ENCODE data around the gene PUM2. TPM values are rescaled to one million over a fixed set of nuclear protein-coding genes. Genes with fewer than 3 reads are reported as not detected.

Gene PUM2
- total RNA-seq, 1 experiment from 2014 or later, result 117 TPM

- ChIA-PET POLR2A (interaction anchor here (1.0 to 2.4 kb wide), 2 partner anchors 94 to 156 kb away, joined by 3 to 12 read pairs; partner anchors contain the start of gene RHOB), CTCF (interaction anchor here (1.2 kb wide), 1 partner anchor 25 kb away, joined by 3 read pairs; no protein-coding TSS in a partner anchor)
- Mint-ChIP-seq H3K27me3 (ENCODE audit: insufficient read depth, unreplicated experiment) (no peaks in the 10 kb centered on the region), H3K4me3 (ENCODE audit: unreplicated experiment) (no peak overlapping the region), H3K9me3 (ENCODE audit: unreplicated experiment) (no peaks in the 10 kb centered on the region), H3K27ac (ENCODE audit: unreplicated experiment) (no peak overlapping the region), H3K4me1 (ENCODE audit: low read depth, unreplicated experiment) (no peaks in the 10 kb centered on the region), H3K36me3 (ENCODE audit: insufficient read depth, unreplicated experiment) (peaks cover 6% of the 10 kb centered on the region)
- no TSS peak for BruUV-seq (replicated peaks)
- Histone ChIP-seq H3K27me3 (replicated peaks; ENCODE audit: control insufficient read depth, insufficient read depth, low read length) (no peaks in the 10 kb centered on the region), H3K9me3 (no peaks in the 10 kb centered on the region), H3K36me3 (ENCODE audit: control insufficient read depth, insufficient read depth, low read length) (no peaks in the 10 kb centered on the region), H3K4me3 (ENCODE audit: low read depth, low read length) (peak overlapping the region; percentile 70; the same call in 1 of the 2 replicates), H3K4me1 (peaks cover 32% of the 10 kb centered on the region)
- intact Hi-C loops (cut with micrococcal nuclease; ENCODE audit: unreplicated experiment), result no loop called here
- no peak for DNase-seq
- TF ChIP-seq, protein P1, sequence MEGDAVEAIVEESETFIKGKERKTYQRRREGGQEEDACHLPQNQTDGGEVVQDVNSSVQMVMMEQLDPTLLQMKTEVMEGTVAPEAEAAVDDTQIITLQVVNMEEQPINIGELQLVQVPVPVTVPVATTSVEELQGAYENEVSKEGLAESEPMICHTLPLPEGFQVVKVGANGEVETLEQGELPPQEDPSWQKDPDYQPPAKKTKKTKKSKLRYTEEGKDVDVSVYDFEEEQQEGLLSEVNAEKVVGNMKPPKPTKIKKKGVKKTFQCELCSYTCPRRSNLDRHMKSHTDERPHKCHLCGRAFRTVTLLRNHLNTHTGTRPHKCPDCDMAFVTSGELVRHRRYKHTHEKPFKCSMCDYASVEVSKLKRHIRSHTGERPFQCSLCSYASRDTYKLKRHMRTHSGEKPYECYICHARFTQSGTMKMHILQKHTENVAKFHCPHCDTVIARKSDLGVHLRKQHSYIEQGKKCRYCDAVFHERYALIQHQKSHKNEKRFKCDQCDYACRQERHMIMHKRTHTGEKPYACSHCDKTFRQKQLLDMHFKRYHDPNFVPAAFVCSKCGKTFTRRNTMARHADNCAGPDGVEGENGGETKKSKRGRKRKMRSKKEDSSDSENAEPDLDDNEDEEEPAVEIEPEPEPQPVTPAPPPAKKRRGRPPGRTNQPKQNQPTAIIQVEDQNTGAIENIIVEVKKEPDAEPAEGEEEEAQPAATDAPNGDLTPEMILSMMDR (IDR thresholded peaks at IDR 0.05; ENCODE audit: insufficient read depth in 1 of 2, low read depth in 1 of 2, low read length in 1 of 2, severe bottlenecking in 1 of 2, unreplicated experiment in 1 of 2), result no peak
Measured at GRCh38 chr2:20352581-20353216, 2.1 kb upstream of the PUM2 start.

DNA sequence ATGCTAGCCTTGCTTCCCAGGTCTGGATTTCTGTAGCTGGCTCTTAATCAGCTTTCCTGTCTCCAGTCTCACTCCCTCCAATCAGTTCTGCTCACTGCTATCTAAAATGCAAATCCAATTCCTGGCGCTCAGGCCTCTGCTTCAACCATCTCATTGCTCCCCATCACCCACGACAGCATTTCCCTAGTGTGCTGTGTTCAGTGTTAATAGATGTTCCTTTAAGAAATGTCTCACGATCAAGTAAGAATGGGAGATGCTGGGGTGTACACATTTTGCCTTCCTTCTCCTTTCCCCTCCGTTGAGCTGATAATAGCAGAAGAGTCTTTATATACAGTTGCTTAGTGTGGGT, 1.6 kb upstream of the PUM2 start:
- no peaks in the 10 kb centered on the region for H3K27me3 Mint-ChIP-seq (ENCODE audit: insufficient read depth, unreplicated experiment)
- H3K9me3 Mint-ChIP-seq (ENCODE audit: unreplicated experiment), result no peaks in the 10 kb centered on the region
- H3K4me1 Mint-ChIP-seq (ENCODE audit: low read depth, unreplicated experiment), result no peaks in the 10 kb centered on the region
- POLR2A ChIA-PET, result interaction anchor here (0.5 to 2.4 kb wide), 3 partner anchors 21 to 157 kb away, joined by 3 to 12 read pairs (median 6); partner anchors contain the start of gene RHOB
- no TSS peak for BruUV-seq (replicated peaks)
- no peak for DNase-seq
- H3K4me1 ChIP-seq, result peaks cover 37% of the 10 kb centered on the region
- peaks cover 6% of the 10 kb centered on the region for H3K36me3 Mint-ChIP-seq (ENCODE audit: insufficient read depth, unreplicated experiment)
- H3K4me3 ChIP-seq (ENCODE audit: low read depth, low read length), result peak overlapping the region; percentile 70
- H3K9me3 ChIP-seq, result no peaks in the 10 kb centered on the region
- no peak overlapping the region for H3K4me3 Mint-ChIP-seq (ENCODE audit: unreplicated experiment)
- CTCF ChIA-PET, result interaction anchor here (0.5 to 1.1 kb wide), 2 partner anchors 44 to 95 kb away, joined by 3 to 4 read pairs; partner anchors contain the start of gene RHOB
- no peaks in the 10 kb centered on the region for H3K27me3 ChIP-seq (replicated peaks; ENCODE audit: control insufficient read depth, insufficient read depth, low read length)
- intact Hi-C loops (cut with micrococcal nuclease; ENCODE audit: unreplicated experiment), result no loop called here
- no peak overlapping the region for H3K27ac Mint-ChIP-seq (ENCODE audit: unreplicated experiment)
- TF ChIP-seq, protein P1 (IDR thresholded peaks at IDR 0.05; ENCODE audit: insufficient read depth in 1 of 2, low read depth in 1 of 2, low read length in 1 of 2, severe bottlenecking in 1 of 2, unreplicated experiment in 1 of 2), result no peak
- no peaks in the 10 kb centered on the region for H3K36me3 ChIP-seq (ENCODE audit: control insufficient read depth, insufficient read depth, low read length)

DNA sequence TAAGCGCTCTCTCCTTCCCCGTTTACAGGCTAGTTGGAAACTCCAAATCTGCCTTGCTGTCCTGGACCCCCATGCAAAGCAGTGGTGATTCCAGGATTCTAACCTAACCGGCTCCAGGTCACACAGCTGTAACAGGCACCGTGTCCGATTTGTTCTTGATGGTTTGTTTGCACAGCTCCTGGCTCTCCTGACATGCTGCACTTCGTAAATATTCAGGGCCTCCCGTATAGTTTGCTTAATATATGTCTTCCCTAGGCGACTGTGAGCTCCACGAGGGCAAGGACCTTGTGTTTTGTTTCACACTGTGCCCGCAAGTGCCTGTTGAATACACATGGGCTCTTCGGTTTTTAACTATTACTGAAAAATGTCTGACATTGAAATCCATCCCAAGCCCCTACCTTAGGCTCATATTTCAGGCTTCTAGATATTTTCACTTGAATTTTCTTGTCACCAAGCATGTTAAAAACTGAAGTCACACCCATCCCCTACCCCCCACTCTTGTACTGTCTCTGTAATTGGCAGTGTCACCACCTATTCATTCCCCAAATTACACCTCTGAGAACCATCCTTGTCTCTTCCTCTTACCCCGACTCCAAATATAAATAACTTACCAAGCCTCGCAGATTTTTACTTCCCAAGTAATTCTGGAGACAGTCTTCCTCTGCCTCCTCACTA, 1.0 kb upstream of the PUM2 start:
- peaks cover 5% of the 10 kb centered on the region for H3K4me1 Mint-ChIP-seq (ENCODE audit: low read depth, unreplicated experiment)
- Histone ChIP-seq H3K4me1 (peaks cover 42% of the 10 kb centered on the region), H3K36me3 (ENCODE audit: control insufficient read depth, insufficient read depth, low read length) (no peaks in the 10 kb centered on the region), H3K27me3 (replicated peaks; ENCODE audit: control insufficient read depth, insufficient read depth, low read length) (no peaks in the 10 kb centered on the region), H3K4me3 (ENCODE audit: low read depth, low read length) (peak overlapping the region; percentile 70), H3K9me3 (no peaks in the 10 kb centered on the region)
- peaks cover 6% of the 10 kb centered on the region for H3K36me3 Mint-ChIP-seq (ENCODE audit: insufficient read depth, unreplicated experiment)
- no peak overlapping the region for H3K27ac Mint-ChIP-seq (ENCODE audit: unreplicated experiment)
- TF ChIP-seq, protein P1 (IDR thresholded peaks at IDR 0.05; ENCODE audit: insufficient read depth in 1 of 2, low read depth in 1 of 2, low read length in 1 of 2, severe bottlenecking in 1 of 2, unreplicated experiment in 1 of 2), result no peak
- POLR2A ChIA-PET, result interaction anchor here (0.5 to 2.4 kb wide), 4 partner anchors 21 to 157 kb away, joined by 3 to 12 read pairs (median 5); partner anchors contain the start of gene RHOB
- no peaks in the 10 kb centered on the region for H3K27me3 Mint-ChIP-seq (ENCODE audit: insufficient read depth, unreplicated experiment)
- CTCF ChIA-PET, result interaction anchor here (0.5 to 1.1 kb wide), 2 partner anchors 45 to 95 kb away, joined by 3 to 4 read pairs; partner anchors contain the start of gene RHOB
- H3K4me3 Mint-ChIP-seq (ENCODE audit: unreplicated experiment), result no peak overlapping the region
- no peaks in the 10 kb centered on the region for H3K9me3 Mint-ChIP-seq (ENCODE audit: unreplicated experiment)
- BruUV-seq (replicated peaks), result no TSS peak
- peak; percentile 69 to 74 for DNase-seq
- intact Hi-C loops (cut with micrococcal nuclease; ENCODE audit: unreplicated experiment), result loop anchor here (2.0 kb wide), 1 partner anchor 25 kb away; no protein-coding TSS in a partner anchor

Data from Caco-2 (cell line).